Keratinocyte (primary cell): ENCODE measurements around the gene ZBTB48. TPM values are rescaled to one million over a fixed set of nuclear protein-coding genes. Genes with fewer than 3 reads are reported as not detected.
A peak's percentile ranks its signal among the peaks of the same experiment; 100 is the strongest.

Source experiments
- DNase-seq: peaks from one replicate; pipeline ENCODE4 v3.0.0-alpha.2; 2011; ENCODE audit warnings: low read depth, missing footprints, low spot score
- FAIRE-seq: peaks from 2 replicates; lab custom pipeline; 2011; peaks lifted over from hg19 to GRCh38; lab: Jason Lieb, UNC
- H2AFZ ChIP-seq: 2 replicates; pipeline ENCODE4 v1.6.0; 2012; ENCODE audit warnings: low read length, control low read depth, inconsistent platforms; ENCODE audit not compliant: control insufficient read depth
- H3K27ac ChIP-seq: 2 replicates; pipeline ENCODE4 v1.5.1; 2011; ENCODE audit warnings: low read length; ENCODE audit not compliant: control insufficient read depth, insufficient read depth
- H3K27me3 ChIP-seq: 3 replicates; pipeline ENCODE4 v1.6.0; 2011; ENCODE audit warnings: low read length; ENCODE audit not compliant: control insufficient read depth, insufficient read depth; ENCODE audit errors: extremely low read depth
- H3K36me3 ChIP-seq, 2 experiments: 2 replicates in 1 of 2; 3 replicates in 1 of 2; pipeline ENCODE4 v1.5.1; 2011; ENCODE audit warnings: low read length in 2 of 2, mild to moderate bottlenecking in 1 of 2; ENCODE audit not compliant: control insufficient read depth in 2 of 2, insufficient read depth in 2 of 2; ENCODE audit errors: extremely low read depth in 1 of 2
- H3K4me1 ChIP-seq: 3 replicates; pipeline ENCODE4 v1.5.1; 2011; ENCODE audit warnings: low read length; ENCODE audit not compliant: control insufficient read depth, insufficient read depth; ENCODE audit errors: extremely low read depth
- H3K4me2 ChIP-seq: 3 replicates; pipeline ENCODE4 v1.6.0; 2011; ENCODE audit warnings: low read depth, low read length; ENCODE audit not compliant: control insufficient read depth, insufficient read depth; ENCODE audit errors: extremely low read depth
- H3K4me3 ChIP-seq, 3 experiments: fragments of 200-600 bp in 1 of 3; sonication (generic) in 1 of 3; 2 replicates in 2 of 3; 3 replicates in 1 of 3; pipeline ENCODE4 v1.5.1; 2011 to 2016; ENCODE audit warnings: low read length in 3 of 3, mild to moderate bottlenecking in 3 of 3, control low read depth in 2 of 3, inconsistent platforms in 1 of 3, low read depth in 1 of 3, mixed read lengths in 1 of 3, mixed run types in 1 of 3, moderate library complexity in 1 of 3; ENCODE audit not compliant: control insufficient read depth in 2 of 3, insufficient read depth in 2 of 3; ENCODE audit errors: extremely low read depth in 1 of 3
- H3K79me2 ChIP-seq: 2 replicates; pipeline ENCODE4 v1.6.0; 2012; ENCODE audit warnings: low read length; ENCODE audit not compliant: control insufficient read depth, insufficient read depth
- H3K9ac ChIP-seq: 3 replicates; pipeline ENCODE4 v1.6.0; 2011; ENCODE audit warnings: low read length; ENCODE audit not compliant: control insufficient read depth, insufficient read depth; ENCODE audit errors: extremely low read depth
- H3K9me1 ChIP-seq: 3 replicates; pipeline ENCODE4 v1.6.0; 2011; ENCODE audit warnings: low read length; ENCODE audit not compliant: control insufficient read depth, insufficient read depth; ENCODE audit errors: extremely low read depth
- H3K9me3 ChIP-seq: 2 replicates; pipeline ENCODE4 v1.5.1; 2012; ENCODE audit warnings: low read depth, low read length; ENCODE audit not compliant: control insufficient read depth
- H4K20me1 ChIP-seq: 3 replicates; pipeline ENCODE4 v1.6.0; 2011; ENCODE audit warnings: low read length; ENCODE audit not compliant: control insufficient read depth, insufficient read depth; ENCODE audit errors: extremely low read depth
- EZH2 ChIP-seq: IDR thresholded peaks from one replicate; pipeline ENCODE4 v1.6.1; 2012; ENCODE audit warnings: inconsistent platforms, mild to moderate bottlenecking, low read length, moderate library complexity
- dilution Hi-C: fragments of 300-500 bp; cut with MboI; formaldehyde crosslinking; loops from one replicate; pipeline ENCODE4 v1.7.0; 2020; ENCODE audit warnings: low sequenced_read_pairs; ENCODE audit not compliant: extremely low pct_ligation_motif_present
- polyA plus RNA-seq, 5 experiments: library from polyadenylated mRNA; depleted of rRNA in 3 of 5; stranded (reverse) in 3 of 5; stranded (forward) in 1 of 5; unstranded in 1 of 5; fragments of >200 nt; gene quantifications; 1 replicate in 1 of 5; 2 replicates in 3 of 5; 3 replicates in 1 of 5; pipeline versions ENCODE4 v1.2.1 to v1.2.3, GENCODE V29; 2011 to 2012; ENCODE audit warnings: missing spikeins in 2 of 5, low read depth in 1 of 5, low replicate concordance in 1 of 5
- TF ChIP-seq, protein P1 (sequence below), 3 experiments: IDR thresholded peaks in 1 of 3; conservative IDR thresholded peaks in 1 of 3; optimal IDR thresholded peaks in 1 of 3; 2 replicates in 2 of 3; 3 replicates in 1 of 3; pipeline versions ENCODE3 to v1.5.1; 2011; ENCODE audit warnings: low read length in 3 of 3, mild to moderate bottlenecking in 3 of 3, moderate library complexity in 2 of 3, control low read depth in 1 of 3, inconsistent platforms in 1 of 3; ENCODE audit not compliant: insufficient read depth in 2 of 3; ENCODE audit errors: extremely low read depth in 1 of 3

ZBTB48 gene
- polyA plus RNA-seq, 1 donor (not counting 4 experiments of a cell fraction or from before 2014, with no cell fraction given), result 10.9 TPM

GRCh38 chr1:6545276-6546112 lies 34.3 kb upstream of the ZBTB48 start:
- Histone ChIP-seq H3K4me1 (peaks cover 31% of the 10 kb centered on the region), H4K20me1 (no peaks in the 10 kb centered on the region), H3K27ac (peak overlapping the region; percentile 74), H2AFZ (no peak overlapping the region), H3K4me2 (peak overlapping the region; percentile 29), H3K79me2 (peaks cover 3% of the 10 kb centered on the region), H3K9me3 (no peaks in the 10 kb centered on the region), H3K4me3 (peak overlapping the region in 1 of 3 experiments; percentile 17), H3K27me3 (no peaks in the 10 kb centered on the region), H3K9ac (peak overlapping the region; percentile 10), H3K36me3 (peaks cover 25 to 27% of the 10 kb centered on the region in 2 experiments), H3K9me1 (no peaks in the 10 kb centered on the region)
- dilution Hi-C loops, result no loop called here
- no peak for DNase-seq
- TF ChIP-seq, protein P1, sequence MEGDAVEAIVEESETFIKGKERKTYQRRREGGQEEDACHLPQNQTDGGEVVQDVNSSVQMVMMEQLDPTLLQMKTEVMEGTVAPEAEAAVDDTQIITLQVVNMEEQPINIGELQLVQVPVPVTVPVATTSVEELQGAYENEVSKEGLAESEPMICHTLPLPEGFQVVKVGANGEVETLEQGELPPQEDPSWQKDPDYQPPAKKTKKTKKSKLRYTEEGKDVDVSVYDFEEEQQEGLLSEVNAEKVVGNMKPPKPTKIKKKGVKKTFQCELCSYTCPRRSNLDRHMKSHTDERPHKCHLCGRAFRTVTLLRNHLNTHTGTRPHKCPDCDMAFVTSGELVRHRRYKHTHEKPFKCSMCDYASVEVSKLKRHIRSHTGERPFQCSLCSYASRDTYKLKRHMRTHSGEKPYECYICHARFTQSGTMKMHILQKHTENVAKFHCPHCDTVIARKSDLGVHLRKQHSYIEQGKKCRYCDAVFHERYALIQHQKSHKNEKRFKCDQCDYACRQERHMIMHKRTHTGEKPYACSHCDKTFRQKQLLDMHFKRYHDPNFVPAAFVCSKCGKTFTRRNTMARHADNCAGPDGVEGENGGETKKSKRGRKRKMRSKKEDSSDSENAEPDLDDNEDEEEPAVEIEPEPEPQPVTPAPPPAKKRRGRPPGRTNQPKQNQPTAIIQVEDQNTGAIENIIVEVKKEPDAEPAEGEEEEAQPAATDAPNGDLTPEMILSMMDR (optimal IDR thresholded peaks at IDR 0.05 in 1 of 3, IDR thresholded peaks at IDR 0.05 in 1 of 3, conservative IDR thresholded peaks at IDR 0.05 in 1 of 3; ENCODE audit: extremely low read depth in 1 of 3, insufficient read depth in 2 of 3, low read length in 3 of 3), result no peak
- TF ChIP-seq EZH2, result no peak
- no peak for FAIRE-seq

- Histone ChIP-seq H3K27ac (peak overlapping the region; percentile 74), H3K4me2 (no peak overlapping the region), H3K9me3 (no peaks in the 10 kb centered on the region), H3K36me3 (peaks cover 28 to 31% of the 10 kb centered on the region in 2 experiments), H3K9ac (no peak overlapping the region), H2AFZ (no peak overlapping the region), H3K9me1 (no peaks in the 10 kb centered on the region), H3K4me3 (no peak overlapping the region), H3K79me2 (peaks cover 7% of the 10 kb centered on the region), H3K27me3 (no peaks in the 10 kb centered on the region), H4K20me1 (no peaks in the 10 kb centered on the region), H3K4me1 (peaks cover 31% of the 10 kb centered on the region)
- dilution Hi-C loops, result no loop called here
- FAIRE-seq (no peak), DNase-seq (no peak)
- TF ChIP-seq EZH2, result no peak
- TF ChIP-seq, protein P1 (optimal IDR thresholded peaks at IDR 0.05 in 1 of 3, IDR thresholded peaks at IDR 0.05 in 1 of 3, conservative IDR thresholded peaks at IDR 0.05 in 1 of 3; ENCODE audit: extremely low read depth in 1 of 3, insufficient read depth in 2 of 3, low read length in 3 of 3), result no peak
These were observed 33.5 kb upstream of the ZBTB48 start for GRCh38 chr1:6546326-6546725.
